Measurements from ENCODE around the gene TNKS1BP1.

Gene TNKS1BP1

DNA sequence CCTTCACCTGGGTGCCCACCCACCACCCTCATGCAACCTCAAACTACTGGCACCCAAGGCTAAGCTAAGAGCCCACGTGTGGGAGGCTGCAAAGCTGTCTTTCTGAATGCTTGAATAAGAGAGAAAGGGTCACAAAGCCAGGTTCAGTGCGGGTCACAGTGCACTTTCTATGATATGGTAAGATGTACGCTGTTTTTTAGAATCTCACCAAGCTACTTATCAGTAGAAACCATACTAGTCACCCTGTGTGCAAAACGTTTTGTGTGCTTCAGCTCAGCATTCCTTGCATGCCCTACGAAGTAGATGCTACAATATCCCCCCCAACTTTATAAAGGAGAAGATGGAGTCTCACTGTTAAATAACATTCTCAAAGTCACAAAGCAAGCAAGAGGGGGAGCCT, 28.3 kb upstream of the TNKS1BP1 start:
- H3K4me1 ChIP-seq (ENCODE audit: control insufficient read depth in 1 of 2, insufficient read depth in 1 of 2, low read depth in 1 of 2, low read length in 1 of 2): peaks cover 0 to 8% of the 10 kb centered on the region in 2 experiments
- no peak overlapping the region for H3K4me3 ChIP-seq (ENCODE audit: low read depth in 1 of 2, low read length in 1 of 2)
- no peaks in the 10 kb centered on the region for H3K27me3 ChIP-seq
- no peaks in the 10 kb centered on the region for H3K9me3 ChIP-seq
- no peak overlapping the region for H3K27ac ChIP-seq
- TF ChIP-seq, protein P1, sequence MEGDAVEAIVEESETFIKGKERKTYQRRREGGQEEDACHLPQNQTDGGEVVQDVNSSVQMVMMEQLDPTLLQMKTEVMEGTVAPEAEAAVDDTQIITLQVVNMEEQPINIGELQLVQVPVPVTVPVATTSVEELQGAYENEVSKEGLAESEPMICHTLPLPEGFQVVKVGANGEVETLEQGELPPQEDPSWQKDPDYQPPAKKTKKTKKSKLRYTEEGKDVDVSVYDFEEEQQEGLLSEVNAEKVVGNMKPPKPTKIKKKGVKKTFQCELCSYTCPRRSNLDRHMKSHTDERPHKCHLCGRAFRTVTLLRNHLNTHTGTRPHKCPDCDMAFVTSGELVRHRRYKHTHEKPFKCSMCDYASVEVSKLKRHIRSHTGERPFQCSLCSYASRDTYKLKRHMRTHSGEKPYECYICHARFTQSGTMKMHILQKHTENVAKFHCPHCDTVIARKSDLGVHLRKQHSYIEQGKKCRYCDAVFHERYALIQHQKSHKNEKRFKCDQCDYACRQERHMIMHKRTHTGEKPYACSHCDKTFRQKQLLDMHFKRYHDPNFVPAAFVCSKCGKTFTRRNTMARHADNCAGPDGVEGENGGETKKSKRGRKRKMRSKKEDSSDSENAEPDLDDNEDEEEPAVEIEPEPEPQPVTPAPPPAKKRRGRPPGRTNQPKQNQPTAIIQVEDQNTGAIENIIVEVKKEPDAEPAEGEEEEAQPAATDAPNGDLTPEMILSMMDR (IDR thresholded peaks at IDR 0.05): no peak
- H3K36me3 ChIP-seq: no peaks in the 10 kb centered on the region

DNA sequence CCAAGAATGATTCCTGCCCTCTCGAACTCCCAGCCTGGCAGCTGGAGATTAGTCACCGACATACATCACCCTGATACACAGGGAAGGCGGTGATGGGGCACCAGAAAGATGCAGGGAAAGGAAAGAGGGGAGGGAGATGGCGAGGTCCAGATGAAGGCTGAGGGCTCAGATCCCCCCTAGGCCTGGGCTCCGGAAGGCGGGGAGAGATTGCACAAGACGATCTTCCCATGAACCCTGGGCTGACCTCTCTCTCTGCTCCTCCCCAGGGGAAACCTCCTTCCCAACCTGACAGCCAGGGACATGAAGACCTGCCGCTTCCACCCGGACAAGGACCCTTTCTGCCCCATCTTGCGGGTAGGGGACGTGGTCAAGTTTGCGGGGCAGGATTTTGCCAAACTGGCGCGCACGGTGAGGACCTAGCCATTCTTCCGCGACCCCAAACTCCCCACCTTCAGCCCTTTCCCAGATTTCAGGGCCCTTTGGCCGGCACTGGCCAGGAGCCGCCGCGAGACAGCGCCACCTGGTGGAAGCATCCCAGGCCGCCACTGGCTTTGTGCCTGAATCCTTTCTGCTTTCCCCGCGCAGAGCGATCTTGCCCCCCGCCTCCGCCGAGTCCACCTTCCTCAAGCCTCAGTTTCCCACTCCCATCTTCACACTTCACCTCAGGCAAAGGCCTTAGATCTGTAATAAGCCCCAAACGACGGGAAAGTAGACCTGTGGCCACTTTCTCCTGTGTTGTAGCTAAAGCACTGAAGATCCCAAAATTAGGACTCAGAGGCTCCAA, 24.9 kb upstream of the TNKS1BP1 start:
- peaks cover 0 to 6% of the 10 kb centered on the region in 2 experiments for H3K4me1 ChIP-seq (ENCODE audit: control insufficient read depth in 1 of 2, insufficient read depth in 1 of 2, low read depth in 1 of 2, low read length in 1 of 2)
- TF ChIP-seq, protein P1 (IDR thresholded peaks at IDR 0.05): peak; percentile 80
- no peaks in the 10 kb centered on the region for H3K27me3 ChIP-seq
- no peaks in the 10 kb centered on the region for H3K9me3 ChIP-seq
- H3K4me3 ChIP-seq (ENCODE audit: low read depth in 1 of 2, low read length in 1 of 2): no peak overlapping the region
- no peaks in the 10 kb centered on the region for H3K36me3 ChIP-seq
- no peak overlapping the region for H3K27ac ChIP-seq

DNA sequence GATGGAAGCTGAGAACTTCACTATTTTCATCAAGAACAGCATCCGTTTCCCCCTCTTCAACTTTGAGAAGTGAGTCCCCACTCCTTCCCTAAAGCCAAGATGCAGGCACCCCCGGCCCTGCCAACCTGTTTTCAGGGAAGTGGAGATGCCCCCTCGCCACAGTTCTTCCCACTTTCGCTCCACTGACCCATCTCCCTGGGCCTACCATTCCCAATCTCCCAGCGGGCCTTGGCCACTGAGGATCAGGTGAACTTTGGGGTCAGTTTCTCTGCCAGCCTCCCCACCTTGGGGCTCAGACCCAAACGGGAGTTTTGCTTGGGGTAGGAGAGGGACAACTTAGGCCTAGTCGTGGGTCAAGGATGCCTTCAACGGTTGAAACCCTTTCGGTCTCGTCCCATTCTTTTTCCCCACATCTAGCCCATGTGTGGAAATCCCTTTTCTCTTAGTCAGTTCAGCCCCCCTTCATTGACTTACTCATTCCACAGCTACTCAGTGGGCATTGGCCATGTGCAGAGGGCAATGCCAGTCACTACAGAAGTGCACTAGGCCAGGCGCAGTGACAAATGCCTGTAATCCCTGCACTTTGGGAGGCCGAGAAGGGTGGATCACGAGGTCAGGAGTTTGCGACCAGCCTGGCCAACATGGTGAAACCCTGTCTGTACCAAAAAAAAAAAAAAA, 24.0 kb upstream of the TNKS1BP1 start:
- Histone ChIP-seq H3K36me3 (no peaks in the 10 kb centered on the region), H3K4me1 (ENCODE audit: control insufficient read depth in 1 of 2, insufficient read depth in 1 of 2, low read depth in 1 of 2, low read length in 1 of 2) (peaks cover 0 to 6% of the 10 kb centered on the region in 2 experiments), H3K27me3 (no peaks in the 10 kb centered on the region), H3K27ac (no peak overlapping the region), H3K9me3 (no peaks in the 10 kb centered on the region), H3K4me3 (ENCODE audit: low read depth in 1 of 2, low read length in 1 of 2) (no peak overlapping the region)
- TF ChIP-seq, protein P1 (IDR thresholded peaks at IDR 0.05): no peak

DNA sequence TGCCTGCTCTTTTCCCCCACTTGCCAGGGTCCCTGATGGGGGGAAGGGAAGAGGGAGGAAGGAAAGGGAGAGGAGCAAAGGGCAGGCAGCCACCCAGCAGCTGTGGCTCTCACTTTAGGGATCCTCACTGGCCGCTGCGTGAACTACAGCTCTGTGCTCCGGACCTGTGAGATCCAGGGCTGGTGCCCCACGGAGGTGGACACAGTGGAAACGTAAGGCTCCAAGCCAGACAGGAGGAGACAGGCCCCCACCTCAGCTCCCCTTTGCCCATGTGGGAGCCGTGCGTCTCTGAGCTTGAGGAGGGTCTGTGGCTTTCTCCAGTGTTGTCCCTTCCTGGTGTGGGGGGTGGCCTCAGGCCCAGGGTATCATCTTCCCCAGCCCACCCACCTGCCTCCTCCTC, 23.3 kb upstream of the TNKS1BP1 start:
- TF ChIP-seq, protein P1 (IDR thresholded peaks at IDR 0.05): no peak
- H3K36me3 ChIP-seq: no peaks in the 10 kb centered on the region
- no peak overlapping the region for H3K27ac ChIP-seq
- no peaks in the 10 kb centered on the region for H3K27me3 ChIP-seq
- peaks cover 0 to 6% of the 10 kb centered on the region in 2 experiments for H3K4me1 ChIP-seq (ENCODE audit: control insufficient read depth in 1 of 2, insufficient read depth in 1 of 2, low read depth in 1 of 2, low read length in 1 of 2)
- H3K9me3 ChIP-seq: no peaks in the 10 kb centered on the region
- H3K4me3 ChIP-seq (ENCODE audit: low read depth in 1 of 2, low read length in 1 of 2): no peak overlapping the region

DNA sequence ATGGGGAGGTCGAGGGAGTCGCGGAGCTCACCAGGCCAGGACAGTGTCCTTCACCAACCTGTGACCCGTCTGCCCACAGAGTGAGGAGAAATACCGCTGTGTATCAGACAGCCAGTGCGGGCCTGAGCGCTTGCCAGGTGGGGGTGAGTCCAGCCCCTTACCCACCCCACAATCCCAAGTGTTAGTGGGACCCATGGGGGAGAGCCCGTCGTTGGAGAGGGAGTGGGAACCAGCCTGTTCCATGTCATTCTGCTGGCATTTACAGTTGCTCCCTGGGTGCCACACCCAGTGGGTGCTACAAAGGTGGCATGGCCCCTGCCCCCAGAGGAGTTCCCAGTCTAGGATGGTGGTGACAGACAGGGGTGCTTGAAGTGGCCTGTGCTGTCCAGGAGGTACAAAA, 22.6 kb upstream of the TNKS1BP1 start:
- H3K9me3 ChIP-seq: no peaks in the 10 kb centered on the region
- no peaks in the 10 kb centered on the region for H3K27me3 ChIP-seq
- no peak overlapping the region for H3K4me3 ChIP-seq (ENCODE audit: low read depth in 1 of 2, low read length in 1 of 2)
- TF ChIP-seq, protein P1 (IDR thresholded peaks at IDR 0.05): no peak
- H3K4me1 ChIP-seq (ENCODE audit: control insufficient read depth in 1 of 2, insufficient read depth in 1 of 2, low read depth in 1 of 2, low read length in 1 of 2): peaks cover 0 to 6% of the 10 kb centered on the region in 2 experiments
- no peak overlapping the region for H3K27ac ChIP-seq
- no peaks in the 10 kb centered on the region for H3K36me3 ChIP-seq

Data from neutrophil (primary cell).